ENCODE measurements around the gene CHST6.
"Not testable (repeated sequence)": the region's sequence is repeated elsewhere in the genome, so short reads cannot be mapped to it uniquely, and the experiment has no call there.

CHST6 gene

DNA sequence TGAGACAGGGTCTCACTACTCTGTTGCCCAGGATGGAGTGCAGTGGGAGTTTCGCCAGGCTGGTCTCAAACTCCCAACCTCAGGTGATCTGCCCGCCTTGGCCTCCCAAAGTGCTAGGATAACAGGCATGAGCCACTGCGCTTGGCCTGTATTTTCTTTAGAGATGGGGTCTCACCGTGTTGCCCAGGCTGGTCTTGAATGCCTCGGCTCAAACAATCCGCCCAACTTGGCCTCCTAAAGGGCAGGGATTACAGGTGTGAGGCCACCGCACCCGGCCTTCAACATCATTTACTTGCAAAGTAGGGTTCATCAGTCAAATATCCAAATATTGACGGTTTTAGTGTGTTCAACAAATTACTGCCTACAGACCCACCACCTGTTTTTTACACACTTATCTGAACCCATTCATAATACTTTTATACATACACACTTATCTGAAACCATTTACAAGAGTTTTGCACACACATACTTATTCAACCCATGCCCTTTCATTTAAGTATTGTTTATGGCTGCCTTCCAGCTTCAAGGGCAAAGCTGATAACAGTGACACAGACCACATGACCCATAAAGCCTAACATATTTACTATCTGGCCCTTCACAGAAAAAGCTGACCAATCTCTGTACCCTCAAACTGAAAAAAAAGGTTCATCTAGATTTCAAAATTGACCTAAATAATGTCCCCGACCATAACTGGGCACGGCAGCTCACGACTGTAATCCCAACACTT is 42.6 kb downstream of the CHST6 start:
- in situ Hi-C loops (cut with MboI; ENCODE audit: low sequenced_read_pairs): no loop called here

DNA sequence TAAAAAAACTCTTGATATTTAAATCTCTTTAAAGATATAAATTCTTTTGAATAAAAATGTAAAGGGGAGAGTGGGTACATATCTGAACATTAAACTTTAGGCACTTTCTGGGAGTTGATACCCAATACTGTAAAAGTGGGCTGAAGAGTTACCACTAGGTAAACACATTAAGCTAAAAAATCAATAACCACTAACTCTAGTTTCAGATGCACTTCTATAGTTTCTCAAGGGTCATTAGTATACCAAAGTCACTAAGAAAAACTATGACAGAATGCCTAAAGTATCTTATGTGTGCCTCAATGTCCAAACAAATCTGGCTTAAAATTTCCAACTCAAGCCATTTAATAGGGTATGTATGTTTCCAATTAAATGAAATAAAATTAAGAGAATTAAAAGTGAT is 48.8 kb downstream of the CHST6 start:
- in situ Hi-C loops (cut with MboI; ENCODE audit: low sequenced_read_pairs): no loop called here

DNA sequence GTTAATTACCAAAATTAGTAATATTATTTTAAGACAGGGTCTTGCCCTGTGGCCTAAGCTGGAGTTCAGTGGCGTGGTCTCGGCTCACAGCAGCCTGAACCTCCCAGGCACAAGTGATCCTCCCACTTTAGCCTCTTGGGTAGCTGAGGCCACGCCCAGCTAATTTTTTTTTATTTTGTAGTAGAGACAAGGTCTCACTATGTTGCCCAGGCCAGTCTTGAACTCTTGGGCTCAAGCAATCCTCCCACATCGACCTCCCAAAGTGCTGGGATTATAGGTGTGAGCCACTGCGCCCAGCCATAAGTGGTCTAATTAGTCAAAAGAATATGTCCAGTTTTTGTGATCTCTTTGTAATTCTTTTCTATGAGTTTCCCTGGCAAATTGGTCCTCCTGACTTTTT is 49.9 kb downstream of the CHST6 start:
- in situ Hi-C loops (cut with MboI; ENCODE audit: low sequenced_read_pairs): no loop called here

DNA sequence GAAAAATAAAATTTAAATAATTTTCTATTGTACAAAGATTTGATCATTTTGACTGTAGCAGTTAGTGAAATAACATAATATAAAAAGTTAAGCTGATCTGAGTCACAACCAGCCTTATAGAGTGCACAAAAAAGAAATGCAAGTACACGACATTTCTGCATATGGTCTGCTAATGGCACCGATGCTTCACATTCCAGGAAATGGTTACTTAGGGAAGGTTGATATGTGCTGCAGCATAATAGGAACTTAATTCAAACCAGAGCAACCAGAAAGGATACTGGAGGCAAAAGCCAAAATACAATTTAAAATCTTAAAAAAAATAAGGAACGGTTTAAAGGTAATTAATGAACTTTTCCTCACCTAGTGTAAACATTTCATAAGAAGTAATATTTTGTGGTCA is 51.9 kb downstream of the CHST6 start:
- in situ Hi-C loops (cut with MboI; ENCODE audit: low sequenced_read_pairs): no loop called here

DNA sequence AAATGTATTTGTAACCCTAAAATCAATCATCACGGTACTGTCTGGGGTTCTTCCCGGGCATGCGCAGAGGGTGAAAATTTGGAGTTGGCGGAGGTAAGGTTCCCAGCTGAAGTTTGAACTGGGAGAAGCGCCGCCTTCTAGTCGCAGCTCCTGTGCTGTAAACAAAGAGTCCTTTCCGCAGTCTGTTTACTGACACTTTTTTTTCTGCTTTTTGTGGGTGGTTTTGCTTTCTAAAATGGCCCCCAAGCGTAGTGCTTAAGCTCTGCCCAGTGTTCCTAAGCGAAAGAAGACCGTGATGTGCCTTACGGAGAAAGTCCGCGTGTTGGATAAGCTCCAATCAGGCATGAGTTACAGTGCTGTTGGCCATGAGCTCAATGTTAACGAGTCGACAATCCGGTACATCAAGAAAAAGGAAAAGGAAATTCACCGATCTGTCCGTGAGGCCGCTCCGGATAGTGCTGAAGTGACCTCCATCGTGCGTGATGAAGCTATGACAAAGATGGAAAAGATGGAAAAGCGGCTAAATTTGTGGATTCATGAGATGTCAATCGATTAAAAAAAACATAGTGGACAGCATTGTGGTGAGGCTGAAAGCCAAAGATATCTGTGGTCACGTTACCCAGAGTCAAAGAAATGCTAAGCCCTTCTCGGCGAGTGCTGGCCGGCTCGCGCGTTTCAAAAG is 61.4 kb downstream of the CHST6 start:
- in situ Hi-C loops (cut with MboI; ENCODE audit: low sequenced_read_pairs): no loop called here

DNA sequence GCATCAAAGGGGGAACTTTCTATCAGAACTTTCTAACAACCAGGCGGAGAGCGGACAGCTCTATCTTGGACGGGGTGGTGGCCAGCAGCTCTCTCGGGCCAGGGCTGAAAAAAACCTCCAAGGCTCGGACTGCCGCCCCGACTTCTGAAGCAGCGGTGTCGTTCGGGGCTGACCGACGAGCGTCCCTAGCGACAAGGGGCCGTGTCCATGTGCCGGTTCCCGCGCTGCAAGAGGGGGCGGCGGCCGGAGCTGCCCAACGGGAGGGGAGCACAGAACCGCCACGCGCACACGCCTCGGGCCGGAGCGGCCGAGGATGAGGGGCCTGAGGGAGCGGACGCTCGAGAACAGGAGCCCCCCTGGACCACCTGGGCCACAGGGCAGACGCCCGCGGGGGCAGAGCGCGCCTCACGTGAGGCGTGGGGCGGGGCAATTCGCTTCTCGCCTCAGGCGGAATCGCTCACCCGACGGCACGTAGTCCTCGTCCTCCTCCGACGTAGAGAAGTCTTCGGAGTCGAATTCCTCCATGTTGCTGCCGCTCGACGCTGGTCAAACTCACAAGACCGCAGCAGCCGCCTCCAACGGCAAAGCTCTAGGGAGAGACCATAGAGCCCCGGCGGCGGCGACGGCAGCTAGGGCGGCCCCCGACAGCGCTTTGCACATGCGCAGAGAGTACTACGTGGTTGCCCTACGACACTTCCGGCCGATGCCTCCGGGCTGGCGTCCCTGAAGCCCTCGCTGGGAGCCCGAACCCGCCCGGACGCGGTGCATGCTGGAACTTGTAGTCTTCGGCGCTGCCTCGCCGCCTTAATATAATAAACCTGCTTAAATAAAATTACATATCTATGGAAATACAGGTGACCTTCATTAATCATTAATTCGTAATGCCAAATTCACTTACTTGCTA is 62.2 kb downstream of the CHST6 start, which contains the start of gene CFDP1:
Gene CFDP1, minus strand, starts transcription at position 676 of the 904 bp plus-strand sequence. Its CDS starts 151 bp downstream, at position 525.
- in situ Hi-C loops (cut with MboI; ENCODE audit: low sequenced_read_pairs): no loop called here

DNA sequence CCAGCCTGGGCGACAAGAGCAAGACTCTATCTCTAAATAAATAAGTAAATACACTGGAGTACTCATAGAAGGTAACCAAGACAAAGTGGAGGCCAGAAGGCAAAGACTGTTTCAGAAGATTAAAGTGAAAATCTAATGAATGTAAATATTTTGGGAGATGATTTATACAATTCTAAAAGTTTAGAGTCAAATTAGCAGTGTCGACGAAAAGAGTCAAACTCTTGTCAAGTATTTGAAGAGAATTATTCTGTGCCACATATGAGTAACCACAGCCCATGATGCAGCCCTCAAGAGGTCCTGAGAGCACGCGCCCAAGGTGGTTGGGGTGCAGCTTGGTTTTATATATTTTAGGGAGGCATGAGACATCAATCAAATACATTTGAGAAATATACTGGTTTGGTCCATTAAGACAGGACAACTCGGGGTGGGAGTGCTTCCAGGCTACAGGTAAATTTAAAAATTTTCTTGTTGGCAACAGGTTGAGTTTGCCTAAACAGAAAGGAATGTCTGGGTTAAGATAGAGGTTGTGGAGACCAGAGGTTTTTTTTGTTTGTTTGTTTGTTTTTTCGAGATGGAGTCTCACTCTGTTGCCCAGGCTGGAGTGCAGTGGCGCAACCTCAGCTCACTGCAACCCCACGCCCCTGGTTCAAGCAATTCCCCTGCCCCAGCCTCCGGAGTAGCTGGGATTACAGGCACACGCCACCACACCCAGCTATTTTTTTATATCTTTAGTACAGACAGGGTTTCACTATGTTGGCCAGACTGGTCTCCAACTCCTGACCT is 65.4 kb downstream of the CHST6 start:
- in situ Hi-C loops (cut with MboI; ENCODE audit: low sequenced_read_pairs): no loop called here

DNA sequence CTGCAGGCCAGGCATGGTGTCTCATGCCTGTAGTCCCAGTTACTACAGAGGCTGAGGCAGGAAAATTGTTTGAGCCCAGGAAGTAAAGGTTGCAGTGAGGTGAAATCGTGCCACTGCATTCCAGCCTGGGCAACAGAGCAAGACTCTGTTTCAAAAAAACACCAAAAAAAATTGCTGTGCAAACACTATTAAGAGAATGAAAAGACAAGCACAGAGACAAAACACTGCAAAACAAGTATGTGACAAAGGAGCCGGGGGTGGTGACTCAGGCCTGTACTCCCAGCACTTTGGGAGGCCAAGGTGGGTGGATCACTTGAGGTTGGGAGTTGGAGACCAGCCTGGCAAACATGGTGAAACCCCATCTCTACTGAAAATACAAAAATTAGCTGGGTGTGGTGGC is 68.7 kb downstream of the CHST6 start:
- in situ Hi-C loops (cut with MboI; ENCODE audit: low sequenced_read_pairs): not testable (repeated sequence)

DNA sequence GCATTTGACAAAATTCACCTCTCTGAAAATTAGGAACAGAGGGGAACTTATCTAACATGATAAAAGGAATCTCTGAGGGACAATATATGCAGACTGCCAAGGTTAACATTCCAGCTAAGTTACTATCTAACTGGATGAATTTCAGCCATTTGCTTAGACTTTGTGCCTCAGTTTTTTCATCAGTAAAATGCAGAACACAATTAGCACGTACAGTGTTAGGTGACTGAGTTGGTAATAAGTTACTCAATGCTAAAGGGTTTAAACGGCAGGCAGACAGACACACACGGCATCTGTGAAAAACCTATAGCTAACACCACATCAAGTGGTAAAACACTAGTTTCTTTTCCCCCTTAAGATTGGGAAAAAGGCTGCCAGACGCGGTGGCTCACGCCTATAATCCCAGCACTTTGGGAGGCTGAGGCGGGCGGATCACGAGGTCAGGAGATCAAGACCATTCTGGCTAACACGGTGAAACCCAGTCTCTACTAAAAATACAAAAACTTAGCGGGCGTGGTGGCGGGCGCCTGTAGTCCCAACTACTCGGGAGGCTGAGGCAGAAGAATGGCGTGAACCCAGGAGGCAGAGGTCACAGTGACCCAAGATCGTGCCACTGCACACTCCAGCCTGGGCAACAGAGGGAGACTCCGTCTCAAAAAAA is 71.0 kb downstream of the CHST6 start:
- in situ Hi-C loops (cut with MboI; ENCODE audit: low sequenced_read_pairs): not testable (repeated sequence)

DNA sequence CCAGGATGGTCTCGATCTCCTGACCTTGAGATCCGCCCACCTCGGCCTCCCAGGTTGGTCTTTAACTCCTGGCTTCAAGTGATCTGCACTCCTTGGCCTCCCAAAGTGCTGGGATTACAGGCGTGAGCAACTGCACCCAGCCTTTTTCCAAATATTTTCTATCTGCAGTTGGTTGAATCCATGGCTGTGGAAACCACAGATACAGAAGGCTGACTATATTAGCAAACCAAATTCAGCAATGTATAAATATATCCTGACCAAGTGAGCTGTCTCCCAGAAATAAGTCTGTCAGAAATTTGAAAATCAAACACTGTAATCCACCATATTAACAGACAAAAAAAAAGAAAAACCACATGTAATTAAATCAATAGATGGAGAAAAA is 71.5 kb downstream of the CHST6 start:
- in situ Hi-C loops (cut with MboI; ENCODE audit: low sequenced_read_pairs): no loop called here
